CD14-positive monocyte (primary cell): ENCODE results near the gene LRRFIP1. TPM values are rescaled to one million over a fixed set of nuclear protein-coding genes. Genes with fewer than 3 reads are reported as not detected.
A peak's percentile ranks its signal among the peaks of the same experiment; 100 is the strongest.

ENCODE experiments used
- DNase-seq, 3 donors: peaks; one replicate each; pipeline ENCODE4 v3.0.0-alpha.2; 2011 to 2022
- H2AFZ ChIP-seq: 2 replicates; pipeline ENCODE4 v1.6.0; 2012; ENCODE audit warnings: mild to moderate bottlenecking, low read depth, low read length, inconsistent platforms; ENCODE audit not compliant: insufficient read depth, poor library complexity, severe bottlenecking
- H3K27ac ChIP-seq, 2 donors: 1 replicate in 1 of 2; 2 replicates in 1 of 2; pipeline ENCODE4 v1.5.1; 2012 to 2013; ENCODE audit warnings: low read length in 2 of 2, control low read depth in 1 of 2, inconsistent platforms in 1 of 2, low read depth in 1 of 2, mild to moderate bottlenecking in 1 of 2
- H3K27me3 ChIP-seq, 2 donors: one replicate each; pipeline versions ENCODE4 v1.6.0 to v1.6.1; 2011 to 2013; ENCODE audit warnings: low read length in 2 of 2; ENCODE audit not compliant: control insufficient read depth in 2 of 2, insufficient read depth in 2 of 2
- H3K36me3 ChIP-seq, 2 donors: replicated peaks in 1 of 2; 1 replicate in 1 of 2; 2 replicates in 1 of 2; pipeline versions ENCODE4 v1.5.1 to v1.6.1; 2012 to 2013; ENCODE audit warnings: low read length in 2 of 2, control low read depth in 1 of 2, inconsistent platforms in 1 of 2, mild to moderate bottlenecking in 1 of 2; ENCODE audit not compliant: insufficient read depth in 2 of 2, control insufficient read depth in 1 of 2
- H3K4me1 ChIP-seq, 2 donors: 1 replicate in 1 of 2; 2 replicates in 1 of 2; pipeline versions ENCODE4 v1.5.1 to v1.6.1; 2012 to 2013; ENCODE audit warnings: low read length in 2 of 2, control low read depth in 1 of 2, inconsistent platforms in 1 of 2, mild to moderate bottlenecking in 1 of 2, moderate library complexity in 1 of 2; ENCODE audit not compliant: insufficient read depth in 2 of 2, control insufficient read depth in 1 of 2
- H3K4me2 ChIP-seq: replicated peaks from 2 replicates; pipeline ENCODE3; 2012; ENCODE audit warnings: low read length, moderate library complexity, mild to moderate bottlenecking; ENCODE audit not compliant: poor library complexity, severe bottlenecking; ENCODE audit errors: extremely low read depth
- H3K4me3 ChIP-seq, 3 experiments: fragments of 200-600 bp in 1 of 3; sonication (generic) in 1 of 3; replicated peaks in 1 of 3; 1 replicate in 2 of 3; 2 replicates in 1 of 3; pipeline ENCODE4 v1.5.1; 2011 to 2013; ENCODE audit warnings: low read length in 3 of 3, mild to moderate bottlenecking in 3 of 3, control low read depth in 2 of 3, low read depth in 2 of 3, inconsistent platforms in 1 of 3, moderate library complexity in 1 of 3
- H3K79me2 ChIP-seq: 2 replicates; pipeline ENCODE4 v1.6.0; 2012; ENCODE audit warnings: mild to moderate bottlenecking, control low read depth, inconsistent platforms, low read length, moderate library complexity; ENCODE audit not compliant: insufficient read depth
- H3K9ac ChIP-seq: 2 replicates; pipeline ENCODE4 v1.6.0; 2017; ENCODE audit warnings: low read length, mild to moderate bottlenecking; ENCODE audit not compliant: insufficient read depth, poor library complexity, severe bottlenecking
- H3K9me3 ChIP-seq, 2 donors: replicated peaks in 1 of 2; 1 replicate in 1 of 2; 2 replicates in 1 of 2; pipeline versions ENCODE4 v1.5.1 to v1.6.1; 2012 to 2013; ENCODE audit warnings: low read length in 2 of 2, control low read depth in 1 of 2; ENCODE audit not compliant: control insufficient read depth in 1 of 2, insufficient read depth in 1 of 2
- H4K20me1 ChIP-seq: 2 replicates; pipeline ENCODE4 v1.6.0; 2012; ENCODE audit warnings: mild to moderate bottlenecking, low read length, control low read depth, moderate library complexity; ENCODE audit not compliant: insufficient read depth
- H3K27ac Mint-ChIP-seq, 7 donors: one replicate each; pipeline ENCODE4 v1.8.0; 2020; ENCODE audit warnings: mild to moderate bottlenecking in 7 of 7, mixed read lengths in 7 of 7, moderate library complexity in 6 of 7, inconsistent platforms in 2 of 7
- H3K27me3 Mint-ChIP-seq, 3 donors: one replicate each; pipeline ENCODE4 v1.8.0; 2021 to 2022; ENCODE audit warnings: low read depth in 3 of 3, mild to moderate bottlenecking in 3 of 3, mixed read lengths in 3 of 3, moderate library complexity in 3 of 3, inconsistent platforms in 1 of 3
- H3K36me3 Mint-ChIP-seq, 2 donors: one replicate each; pipeline ENCODE4 v1.8.0; 2020; ENCODE audit warnings: mixed read lengths in 2 of 2, inconsistent platforms in 1 of 2, mild to moderate bottlenecking in 1 of 2
- H3K4me1 Mint-ChIP-seq: one replicate; pipeline ENCODE4 v1.8.0; 2020; ENCODE audit warnings: mild to moderate bottlenecking, mixed read lengths
- H3K4me3 Mint-ChIP-seq, 2 donors: one replicate each; pipeline ENCODE4 v1.8.0; 2020; ENCODE audit warnings: mild to moderate bottlenecking in 2 of 2, mixed read lengths in 2 of 2, moderate library complexity in 1 of 2
- H3K9me3 Mint-ChIP-seq, 7 donors: one replicate each; pipeline ENCODE4 v1.8.0; 2020 to 2022; ENCODE audit warnings: mixed read lengths in 7 of 7, mild to moderate bottlenecking in 6 of 7, moderate library complexity in 6 of 7, inconsistent platforms in 2 of 7
- CTCF ChIP-seq: fragments of 200-600 bp; IDR thresholded peaks from one replicate; pipeline ENCODE4 v1.8.0; 2022; ENCODE audit warnings: antibody characterized with exemption, mild to moderate bottlenecking
- WGBS: methylation state at CpG from one replicate; pipeline ENCODE4 v1.1.5; 2013; ENCODE audit warnings: missing lambda C conversion rate; ENCODE audit not compliant: insufficient coverage; 5-methylcytosine and 5-hydroxymethylcytosine counted together
- intact Hi-C, 2 donors: fragments of 100-400 bp; cut with micrococcal nuclease; formaldehyde crosslinking; loops; one replicate each; pipeline versions ENCODE4 v1.15.0 to v1.15.1; 2023
- polyA plus RNA-seq, 3 donors: library from polyadenylated mRNA; depleted of rRNA in 1 of 3; unstranded in 2 of 3; stranded (reverse) in 1 of 3; fragments of 300-500 nt in 2 of 3; fragments of >200 nt in 1 of 3; fragmentation: Illumina TruSeq in 2 of 3; gene quantifications; 1 replicate in 2 of 3; 2 replicates in 1 of 3; pipeline ENCODE4 v1.2.3, GENCODE V29; 2012 to 2021

LRRFIP1 gene
- polyA plus RNA-seq, 3 donors = 67.3 to 148 (median 98.3) TPM

GRCh38 chr2:237670641-237671040 is 43.3 kb downstream of the LRRFIP1 start:
- Mint-ChIP-seq H3K4me3 (no peak overlapping the region), H3K4me1 (peaks cover 45% of the 10 kb centered on the region), H3K27me3 (peaks cover 2 to 9% (median 5%) of the 10 kb centered on the region in 3 donors), H3K9me3 (peaks cover 0 to 2% (median 0%) of the 10 kb centered on the region in 7 donors), H3K27ac (peak overlapping the region in 1 of 7 donors; percentile 31), H3K36me3 (peaks cover 0 to 4% of the 10 kb centered on the region in 2 donors)
- H3K9ac ChIP-seq = no peak overlapping the region
- no peak overlapping the region for H3K4me3 ChIP-seq
- no peak for TF ChIP-seq CTCF
- no peak overlapping the region for H3K4me2 ChIP-seq
- H3K27me3 ChIP-seq = no peaks in the 10 kb centered on the region
- peaks cover 35 to 40% of the 10 kb centered on the region in 2 donors for H3K4me1 ChIP-seq
- no peak overlapping the region for H2AFZ ChIP-seq
- H4K20me1 ChIP-seq = no peaks in the 10 kb centered on the region
- DNase-seq = no peak
- peaks cover 23% of the 10 kb centered on the region for H3K79me2 ChIP-seq
- intact Hi-C loops = loop anchor here (5.0 kb wide), 4 partner anchors 37 to 77 kb away; no protein-coding TSS in a partner anchor
- WGBS = 92% methylated on average over 11 of the region's 14 CpGs
- H3K36me3 ChIP-seq = no peaks in the 10 kb centered on the region
- H3K27ac ChIP-seq = no peak overlapping the region
- no peaks in the 10 kb centered on the region for H3K9me3 ChIP-seq

GRCh38 chr2:237671466-237672138 is 44.2 kb downstream of the LRRFIP1 start:
- no peak overlapping the region for H3K4me3 ChIP-seq
- no peak for TF ChIP-seq CTCF
- peaks cover 3 to 4% of the 10 kb centered on the region in 2 donors for H3K36me3 Mint-ChIP-seq
- H3K27me3 Mint-ChIP-seq = peaks cover 0 to 7% (median 4%) of the 10 kb centered on the region in 3 donors
- H3K27ac Mint-ChIP-seq = peak overlapping the region in 3 of 7 donors; percentile 24 to 33 (median 25)
- 90% methylated on average over 2 of the region's 7 CpGs for WGBS
- no peaks in the 10 kb centered on the region for H4K20me1 ChIP-seq
- no peak for DNase-seq
- H3K27ac ChIP-seq = no peak overlapping the region
- H3K36me3 ChIP-seq = no peaks in the 10 kb centered on the region
- no peaks in the 10 kb centered on the region for H3K27me3 ChIP-seq
- H3K4me1 ChIP-seq = peaks cover 45 to 50% of the 10 kb centered on the region in 2 donors
- H3K4me1 Mint-ChIP-seq = peaks cover 53% of the 10 kb centered on the region
- no peak overlapping the region for H3K9ac ChIP-seq
- no peak overlapping the region for H2AFZ ChIP-seq
- H3K9me3 ChIP-seq = no peaks in the 10 kb centered on the region
- H3K79me2 ChIP-seq = peaks cover 31% of the 10 kb centered on the region
- intact Hi-C loops = loop anchor here (2.0 to 5.0 kb wide), 6 partner anchors 21 to 76 kb away; no protein-coding TSS in a partner anchor
- H3K4me2 ChIP-seq = no peak overlapping the region
- peaks cover 0 to 2% (median 0%) of the 10 kb centered on the region in 7 donors for H3K9me3 Mint-ChIP-seq
- no peak overlapping the region for H3K4me3 Mint-ChIP-seq
